Occipital lobe (tissue), 2 donors: Measurements from ENCODE around the gene TPI1. TPM values are rescaled to one million over a fixed set of nuclear protein-coding genes. Genes with fewer than 3 reads are reported as not detected.
"Not testable (repeated sequence)": the region's sequence is repeated elsewhere in the genome, so short reads cannot be mapped to it uniquely, and the experiment has no call there.

Source experiments
- DNase-seq: peaks from one replicate; lab custom pipeline; 2025; lab: John Stamatoyannopoulos, UW
- total RNA-seq: library from RNA; depleted of rRNA; stranded (reverse); fragments of >200 nt; gene quantifications from one replicate; pipeline ENCODE4 v1.2.3, GENCODE V29; 2014

The TPI1 gene
- total RNA-seq, 1 donor from 2014 or later = 179 TPM

- DNase-seq = peak; percentile 94
Measured at GRCh38 chr12:6890789-6891645, 23.7 kb downstream of the TPI1 start.

- DNase-seq = no peak
Measured at GRCh38 chr12:6891646-6892001, 24.3 kb downstream of the TPI1 start.

GRCh38 chr12:6892683-6893082 lies 25.4 kb downstream of the TPI1 start:
- DNase-seq = not testable (repeated sequence)

GRCh38 chr12:6894321-6894720 lies 27.0 kb downstream of the TPI1 start:
- no peak for DNase-seq

- DNase-seq = no peak
Measured at GRCh38 chr12:6896846-6897435, 29.6 kb downstream of the TPI1 start.

GRCh38 chr12:6899427-6899826 lies 32.1 kb downstream of the TPI1 start:
- DNase-seq = no peak

GRCh38 chr12:6899837-6900519 lies 32.6 kb downstream of the TPI1 start:
- DNase-seq = peak; percentile 40

GRCh38 chr12:6902448-6902847 lies 35.1 kb downstream of the TPI1 start:
- no peak for DNase-seq

GRCh38 chr12:6903722-6904121 lies 36.4 kb downstream of the TPI1 start:
- no peak for DNase-seq

GRCh38 chr12:6904280-6905276 lies 37.2 kb downstream of the TPI1 start, which contains the start of gene LRRC23:
Gene LRRC23, plus strand, starts transcription at chr12:6904822. Its CDS starts 812 bp downstream, at chr12:6905634.
- peak; percentile 97 for DNase-seq

GRCh38 chr12:6905414-6906040 lies 38.2 kb downstream of the TPI1 start:
- no peak for DNase-seq

GRCh38 chr12:6908141-6908540 lies 40.8 kb downstream of the TPI1 start:
- DNase-seq = not testable (repeated sequence)

GRCh38 chr12:6909421-6910145 lies 42.3 kb downstream of the TPI1 start:
- no peak for DNase-seq

GRCh38 chr12:6912164-6912935 lies 45.0 kb downstream of the TPI1 start:
- DNase-seq = no peak

- DNase-seq = peak; percentile 81
Measured at GRCh38 chr12:6914246-6914946, 47.1 kb downstream of the TPI1 start, which contains the start of gene ENO2. Gene ENO2, plus strand, starts transcription at chr12:6914580. Its CDS starts 1,253 bp downstream, at chr12:6915833.

- no peak for DNase-seq
Measured at GRCh38 chr12:6914947-6915788, 47.8 kb downstream of the TPI1 start.

GRCh38 chr12:6915789-6916285 lies 48.5 kb downstream of the TPI1 start:
- no peak for DNase-seq
